ENCODE data around the gene ZNF48. TPM values are rescaled to one million over a fixed set of nuclear protein-coding genes. Genes with fewer than 3 reads are reported as not detected.

Gene ZNF48
- total RNA-seq, 2 experiments from 2014 or later = 17.3 to 18.8 TPM

DNA sequence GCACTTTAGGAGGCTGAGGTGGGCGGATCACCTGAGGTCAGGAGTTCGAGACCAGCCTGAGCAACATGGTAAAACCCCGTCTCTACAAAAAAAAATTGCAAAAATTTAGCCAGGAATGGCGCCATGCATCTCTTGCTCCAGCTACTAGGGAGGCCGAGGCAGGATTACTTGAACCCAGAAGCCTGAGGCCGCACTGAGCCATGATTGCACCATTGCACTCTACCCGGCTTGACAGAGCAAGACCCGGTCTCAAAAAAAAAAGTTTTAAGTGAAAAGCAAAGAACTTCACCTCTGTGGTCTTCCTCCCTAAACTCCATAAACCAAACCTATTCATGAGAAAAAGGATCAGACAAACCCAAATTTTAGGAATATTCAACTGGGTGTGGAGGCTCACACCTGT, 47.1 kb upstream of the ZNF48 start:
- H3K9me2 ChIP-seq (ENCODE audit: insufficient read depth, low read length) = no peaks in the 10 kb centered on the region
- H3K4me2 ChIP-seq (ENCODE audit: low read length) = peak overlapping the region; percentile 34
- DNase-seq (ENCODE audit: low spot score) = no peak
- H3K27ac ChIP-seq (ENCODE audit: low read depth, low read length, poor library complexity, severe bottlenecking) = peak overlapping the region; percentile 98
- BruUV-seq (replicated peaks) = no TSS peak
- no peaks in the 10 kb centered on the region for H4K20me1 ChIP-seq (ENCODE audit: insufficient read depth, low read length)
- ChIA-PET CTCF (ENCODE audit: unreplicated experiment) (no interaction called here), POLR2A (no interaction called here)
- H3K4me3 ChIP-seq (ENCODE audit: low read depth, low read length, poor library complexity, severe bottlenecking) = no peak overlapping the region
- H2AFZ ChIP-seq (ENCODE audit: low read length) = no peak overlapping the region
- TF ChIP-seq EZH2phosphoT487 (IDR thresholded peaks at IDR 0.05; ENCODE audit: borderline replicate concordance, low read depth, low read length) = no peak
- TF ChIP-seq, protein P1, sequence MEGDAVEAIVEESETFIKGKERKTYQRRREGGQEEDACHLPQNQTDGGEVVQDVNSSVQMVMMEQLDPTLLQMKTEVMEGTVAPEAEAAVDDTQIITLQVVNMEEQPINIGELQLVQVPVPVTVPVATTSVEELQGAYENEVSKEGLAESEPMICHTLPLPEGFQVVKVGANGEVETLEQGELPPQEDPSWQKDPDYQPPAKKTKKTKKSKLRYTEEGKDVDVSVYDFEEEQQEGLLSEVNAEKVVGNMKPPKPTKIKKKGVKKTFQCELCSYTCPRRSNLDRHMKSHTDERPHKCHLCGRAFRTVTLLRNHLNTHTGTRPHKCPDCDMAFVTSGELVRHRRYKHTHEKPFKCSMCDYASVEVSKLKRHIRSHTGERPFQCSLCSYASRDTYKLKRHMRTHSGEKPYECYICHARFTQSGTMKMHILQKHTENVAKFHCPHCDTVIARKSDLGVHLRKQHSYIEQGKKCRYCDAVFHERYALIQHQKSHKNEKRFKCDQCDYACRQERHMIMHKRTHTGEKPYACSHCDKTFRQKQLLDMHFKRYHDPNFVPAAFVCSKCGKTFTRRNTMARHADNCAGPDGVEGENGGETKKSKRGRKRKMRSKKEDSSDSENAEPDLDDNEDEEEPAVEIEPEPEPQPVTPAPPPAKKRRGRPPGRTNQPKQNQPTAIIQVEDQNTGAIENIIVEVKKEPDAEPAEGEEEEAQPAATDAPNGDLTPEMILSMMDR (conservative IDR thresholded peaks at IDR 0.05; ENCODE audit: low read length) = no peak
- H3K4me1 ChIP-seq (ENCODE audit: insufficient read depth, low read length, poor library complexity, severe bottlenecking) = peaks cover 94% of the 10 kb centered on the region
- peaks cover 29% of the 10 kb centered on the region; the same call in 1 of the 2 replicates for H3K79me2 ChIP-seq (ENCODE audit: insufficient read depth, low read depth, low read length)
- H3K9me3 ChIP-seq (ENCODE audit: low read length) = no peaks in the 10 kb centered on the region
- intact Hi-C loops (cut with micrococcal nuclease; ENCODE audit: unreplicated experiment) = no loop called here
- peaks cover 43% of the 10 kb centered on the region for H3K36me3 ChIP-seq (ENCODE audit: insufficient read depth, low read length)

DNA sequence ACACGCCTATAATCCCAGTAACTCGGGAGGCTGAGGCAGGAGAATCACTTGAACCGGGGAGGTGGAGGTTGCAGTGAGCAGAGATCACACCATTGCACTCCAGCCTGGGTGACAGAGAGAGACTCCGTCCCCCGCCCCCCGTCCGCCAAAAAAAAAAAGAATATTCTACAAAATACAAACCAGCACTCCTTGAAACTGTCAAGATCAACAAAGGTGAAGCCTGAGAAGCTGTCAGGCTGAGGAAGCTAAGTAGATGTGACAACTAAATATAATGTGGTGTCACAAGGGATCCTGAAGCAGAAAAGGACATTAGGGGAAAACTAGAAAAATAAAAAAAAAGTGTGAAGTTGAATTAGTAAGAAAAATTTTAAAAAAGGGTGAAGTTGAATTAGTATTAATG, 46.3 kb upstream of the ZNF48 start:
- no peaks in the 10 kb centered on the region for H3K9me2 ChIP-seq (ENCODE audit: insufficient read depth, low read length)
- DNase-seq (ENCODE audit: low spot score) = peak; percentile 50
- H3K36me3 ChIP-seq (ENCODE audit: insufficient read depth, low read length) = peaks cover 51% of the 10 kb centered on the region
- H3K4me3 ChIP-seq (ENCODE audit: low read depth, low read length, poor library complexity, severe bottlenecking) = peak overlapping the region; percentile 56
- intact Hi-C loops (cut with micrococcal nuclease; ENCODE audit: unreplicated experiment) = no loop called here
- BruUV-seq (replicated peaks) = no TSS peak
- H3K9me3 ChIP-seq (ENCODE audit: low read length) = no peaks in the 10 kb centered on the region
- H2AFZ ChIP-seq (ENCODE audit: low read length) = no peak overlapping the region
- ChIA-PET POLR2A (interaction anchor here (0.6 to 4.5 kb wide), 2 partner anchors 22 to 82 kb away, joined by 3 to 21 read pairs; partner anchors contain the start of gene TBC1D10B), CTCF (ENCODE audit: unreplicated experiment) (no interaction called here)
- H4K20me1 ChIP-seq (ENCODE audit: insufficient read depth, low read length) = no peaks in the 10 kb centered on the region
- peaks cover 98% of the 10 kb centered on the region for H3K4me1 ChIP-seq (ENCODE audit: insufficient read depth, low read length, poor library complexity, severe bottlenecking)
- peaks cover 35% of the 10 kb centered on the region for H3K79me2 ChIP-seq (ENCODE audit: insufficient read depth, low read depth, low read length)
- H3K4me2 ChIP-seq (ENCODE audit: low read length) = peak overlapping the region; percentile 72
- peak overlapping the region; percentile 98 for H3K27ac ChIP-seq (ENCODE audit: low read depth, low read length, poor library complexity, severe bottlenecking)
- no peak for TF ChIP-seq EZH2phosphoT487 (IDR thresholded peaks at IDR 0.05; ENCODE audit: borderline replicate concordance, low read depth, low read length)

DNA sequence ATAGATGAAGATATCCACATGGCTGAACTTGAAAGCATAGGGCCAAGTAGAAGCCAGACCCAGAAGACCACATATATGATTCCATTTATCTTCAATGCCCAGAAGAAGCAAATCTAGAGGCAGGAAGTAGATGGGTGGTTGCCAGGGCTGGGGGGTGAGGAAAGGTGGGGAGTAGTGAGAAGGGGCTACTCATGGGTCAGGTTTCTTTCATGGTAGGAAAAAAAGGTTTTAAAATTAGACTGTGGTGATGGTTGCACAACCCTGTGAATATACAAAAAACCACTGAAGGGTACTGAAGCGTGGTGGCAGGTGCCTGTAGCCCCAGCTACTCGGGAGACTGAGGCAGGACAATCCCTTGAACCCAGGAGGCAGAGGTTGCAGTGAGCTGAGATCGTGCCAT, 45.5 kb upstream of the ZNF48 start:
- Histone ChIP-seq H3K79me2 (ENCODE audit: insufficient read depth, low read depth, low read length) (peaks cover 37% of the 10 kb centered on the region), H4K20me1 (ENCODE audit: insufficient read depth, low read length) (no peaks in the 10 kb centered on the region), H3K4me2 (ENCODE audit: low read length) (peak overlapping the region; percentile 72), H3K27ac (ENCODE audit: low read depth, low read length, poor library complexity, severe bottlenecking) (peak overlapping the region; percentile 98), H3K36me3 (ENCODE audit: insufficient read depth, low read length) (peaks cover 54% of the 10 kb centered on the region), H3K4me1 (ENCODE audit: insufficient read depth, low read length, poor library complexity, severe bottlenecking) (peaks cover 94% of the 10 kb centered on the region), H3K4me3 (ENCODE audit: low read depth, low read length, poor library complexity, severe bottlenecking) (peak overlapping the region; percentile 56), H3K9me2 (ENCODE audit: insufficient read depth, low read length) (no peaks in the 10 kb centered on the region), H3K9me3 (ENCODE audit: low read length) (no peaks in the 10 kb centered on the region), H2AFZ (ENCODE audit: low read length) (no peak overlapping the region)
- ChIA-PET POLR2A (interaction anchor here (0.6 to 4.5 kb wide), 4 partner anchors 22 to 270 kb away, joined by 3 to 21 read pairs (median 4); partner anchors contain the start of genes TBC1D10B, ZNF48 and ZNF771), CTCF (ENCODE audit: unreplicated experiment) (interaction anchor here (0.6 to 1.2 kb wide), 2 partner anchors 8 to 21 kb away, joined by 3 to 4 read pairs; no protein-coding TSS in a partner anchor)
- intact Hi-C loops (cut with micrococcal nuclease; ENCODE audit: unreplicated experiment) = loop anchor here (10.0 kb wide), 1 partner anchor 285 kb away; the partner anchor contains the start of gene ALDOA
- BruUV-seq (replicated peaks) = no TSS peak
- peak; percentile 95 for DNase-seq (ENCODE audit: low spot score)
- no peak for TF ChIP-seq EZH2phosphoT487 (IDR thresholded peaks at IDR 0.05; ENCODE audit: borderline replicate concordance, low read depth, low read length)
- TF ChIP-seq, protein P1 (conservative IDR thresholded peaks at IDR 0.05; ENCODE audit: low read length) = no peak

All from OCI-LY7 (cell line).